Measurements from ENCODE around the gene IFITM5.
"Not testable (repeated sequence)": the region's sequence is repeated elsewhere in the genome, so short reads cannot be mapped to it uniquely, and the experiment has no call there.

Gene IFITM5

GRCh38 chr11:312092-312816 is 12.9 kb upstream of the IFITM5 start:
- no peak for DNase-seq (ENCODE audit: low read depth in 2 of 2)

GRCh38 chr11:311013-311748 is 11.9 kb upstream of the IFITM5 start:
- not testable (repeated sequence) for DNase-seq (ENCODE audit: low read depth in 2 of 2)

- not testable (repeated sequence) for DNase-seq (ENCODE audit: low read depth in 2 of 2)
These were observed 10.8 kb upstream of the IFITM5 start for GRCh38 chr11:309979-310572.

- DNase-seq (ENCODE audit: low read depth in 2 of 2): not testable (repeated sequence)
These were observed 9.7 kb upstream of the IFITM5 start for GRCh38 chr11:308740-309665.

GRCh38 chr11:307766-308708 is 8.7 kb upstream of the IFITM5 start, which contains the start of gene IFITM2:
Gene IFITM2 (plus strand): TSS chr11:307816. CDS start chr11:308193, 377 bp downstream.
- not testable (repeated sequence) for DNase-seq (ENCODE audit: low read depth in 2 of 2)

GRCh38 chr11:306645-307371 is 7.5 kb upstream of the IFITM5 start:
- no peak for DNase-seq (ENCODE audit: low read depth in 2 of 2)

GRCh38 chr11:305844-306211 is 6.5 kb upstream of the IFITM5 start:
- no peak for DNase-seq (ENCODE audit: low read depth in 2 of 2)

- DNase-seq (ENCODE audit: low read depth in 2 of 2): no peak
These were observed 5.9 kb upstream of the IFITM5 start for GRCh38 chr11:304915-305843.

- no peak for DNase-seq (ENCODE audit: low read depth in 2 of 2)
These were observed 4.8 kb upstream of the IFITM5 start for GRCh38 chr11:304061-304506.

GRCh38 chr11:303363-303762 is 4.0 kb upstream of the IFITM5 start:
- peak in 1 of 2 donors; percentile 53 for DNase-seq (ENCODE audit: low read depth in 2 of 2)

- DNase-seq (ENCODE audit: low read depth in 2 of 2): no peak
These were observed 817 bp upstream of the IFITM5 start for GRCh38 chr11:299951-300735.

GRCh38 chr11:298406-299065 is 790 bp downstream of the IFITM5 start:
- DNase-seq (ENCODE audit: low read depth in 2 of 2): no peak

- no peak for DNase-seq (ENCODE audit: low read depth in 2 of 2)
These were observed 1.5 kb downstream of the IFITM5 start for GRCh38 chr11:297586-298405.

- no peak for DNase-seq (ENCODE audit: low read depth in 2 of 2)
These were observed 2.2 kb downstream of the IFITM5 start for GRCh38 chr11:297051-297585.

- no peak for DNase-seq (ENCODE audit: low read depth in 2 of 2)
These were observed 2.9 kb downstream of the IFITM5 start for GRCh38 chr11:296171-297050.

Measured in stimulated activated CD8-positive, alpha-beta memory T cell treated with anti-CD3 and anti-CD28 coated beads, Interleukin-7, amount 100 ng/mL, for 4 hours (primary cell).